GM12878 (cell line): Measurements from ENCODE around the gene CAMK2D. TPM values are rescaled to one million over a fixed set of nuclear protein-coding genes. Genes with fewer than 3 reads are reported as not detected.

Experiments
- NKRF ChIP-seq: fragments of 450-650 bp; conservative IDR thresholded peaks from 2 replicates; pipeline ENCODE4 v1.6.1; 2017; ENCODE audit warnings: mild to moderate bottlenecking, moderate library complexity
- RAD21 ChIP-seq: IDR thresholded peaks from 2 replicates; pipeline ENCODE4 v1.6.1; 2011; ENCODE audit warnings: mild to moderate bottlenecking, low read depth, low read length, moderate library complexity; ENCODE audit not compliant: insufficient read depth
- ZBTB40 ChIP-seq: fragments of 450-650 bp; IDR thresholded peaks from 2 replicates; pipeline ENCODE4 v1.6.1; 2016; ENCODE audit warnings: mild to moderate bottlenecking, moderate library complexity, borderline replicate concordance
- polyA plus RNA-seq, 11 experiments: library from polyadenylated mRNA; depleted of rRNA in 4 of 11; unstranded in 6 of 11; stranded (reverse) in 5 of 11; fragments of >200 nt; fragmentation: Nextera tagmentation in 4 of 11; fragmentation: Illumina TruSeq in 1 of 11; extraction: Ambion mirVana in 4 of 11; extraction: Trizol in 1 of 11; gene quantifications; 1 replicate in 1 of 11; 2 replicates in 10 of 11; pipeline versions ENCODE4 v1.2.1 to v1.2.3, GENCODE V29; 2011 to 2016; ENCODE audit warnings: inconsistent platforms in 2 of 11, missing spikeins in 2 of 11, low read depth in 1 of 11
- total RNA-seq, 4 experiments: library from RNA; depleted of rRNA in 3 of 4; stranded (reverse); fragments of >200 nt in 3 of 4; fragmentation: Illumina TruSeq in 1 of 4; extraction: Trizol in 1 of 4; gene quantifications; 2 replicates each; pipeline versions ENCODE4 v1.2.1 to v1.2.3, GENCODE V29; 2013 to 2021

Gene CAMK2D
- total and polyA plus RNA-seq, 10 of the 15 experiments (the other 5 are each of a cell fraction or from before 2014, with no cell fraction given): 6.9 to 88.5 (median 12.9) TPM

GRCh38 chr4:113760795-113761619 is 531 bp downstream of the CAMK2D start (continued):
- TF ChIP-seq RAD21 (no peak), ZBTB40 (no peak), NKRF (peak; percentile 31; the same call in 1 of the 2 replicates)
